ENCODE measurements around the gene TJP1.
"Not testable (repeated sequence)": the region's sequence is repeated elsewhere in the genome, so short reads cannot be mapped to it uniquely, and the experiment has no call there.

Gene TJP1

GRCh38 chr15:29666241-29666640 is 156.0 kb downstream of the TJP1 start:
- DNase-seq (ENCODE audit: low read depth in 2 of 2): no peak

DNA sequence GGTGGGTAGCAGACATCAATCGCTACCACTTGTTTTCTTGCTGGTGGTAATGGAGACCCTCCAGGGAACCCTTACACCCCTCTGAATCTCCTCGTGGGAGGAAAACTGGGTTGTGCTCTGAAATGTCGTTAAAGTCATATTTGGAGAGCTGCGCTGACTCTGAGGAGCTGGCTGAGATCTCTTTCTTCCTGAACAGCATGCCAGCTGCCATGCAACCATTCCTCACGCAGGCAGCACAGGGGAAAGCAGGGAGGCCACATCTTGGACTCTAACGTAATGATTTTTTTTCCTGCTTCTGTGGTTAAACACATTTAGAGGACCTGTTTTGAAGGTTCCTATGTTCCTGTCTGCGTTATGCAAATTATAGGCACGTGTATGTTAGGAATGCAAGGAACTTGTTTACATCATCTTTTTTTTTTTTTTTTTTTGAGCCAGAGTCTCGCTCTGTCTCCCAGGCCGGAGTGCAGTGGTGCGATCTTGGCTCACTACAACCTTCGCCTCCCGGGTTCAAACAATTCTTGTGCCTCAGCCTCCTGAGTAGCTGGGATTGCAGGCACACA is 156.7 kb downstream of the TJP1 start:
- DNase-seq (ENCODE audit: low read depth in 2 of 2): no peak

GRCh38 chr15:29664406-29664805 is 157.9 kb downstream of the TJP1 start:
- no peak for DNase-seq (ENCODE audit: low read depth in 2 of 2)

GRCh38 chr15:29657476-29657817 is 164.8 kb downstream of the TJP1 start:
- DNase-seq (ENCODE audit: low read depth in 2 of 2): not testable (repeated sequence)

GRCh38 chr15:29656636-29657475 is 165.4 kb downstream of the TJP1 start:
- no peak for DNase-seq (ENCODE audit: low read depth in 2 of 2)

- DNase-seq (ENCODE audit: low read depth in 2 of 2): no peak
Observed at GRCh38 chr15:29652595-29652994, 169.7 kb downstream of the TJP1 start.

- DNase-seq (ENCODE audit: low read depth in 2 of 2): no peak
Observed at GRCh38 chr15:29651476-29652233, 170.6 kb downstream of the TJP1 start.
